ENCODE measurements around the gene MYH14.

DNA sequence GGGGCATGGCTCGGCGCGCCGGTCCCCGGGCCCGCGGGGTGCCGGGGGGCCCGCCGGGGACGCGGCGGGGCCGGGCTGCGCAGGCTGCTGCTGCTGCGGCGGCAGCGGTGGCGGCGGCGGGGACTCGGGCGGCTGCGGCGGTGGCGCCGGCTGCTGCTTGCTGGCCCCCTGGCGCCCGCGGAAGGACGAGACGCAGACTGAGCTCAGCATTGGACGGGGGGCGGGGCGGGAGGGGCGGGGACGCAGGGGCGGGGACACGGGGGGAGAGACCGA, 125.4 kb downstream of the MYH14 start:
- no peak for TF ChIP-seq RCOR1 (IDR thresholded peaks at IDR 0.05; ENCODE audit: insufficient replicate concordance, low read length)
- TF ChIP-seq, protein P1, sequence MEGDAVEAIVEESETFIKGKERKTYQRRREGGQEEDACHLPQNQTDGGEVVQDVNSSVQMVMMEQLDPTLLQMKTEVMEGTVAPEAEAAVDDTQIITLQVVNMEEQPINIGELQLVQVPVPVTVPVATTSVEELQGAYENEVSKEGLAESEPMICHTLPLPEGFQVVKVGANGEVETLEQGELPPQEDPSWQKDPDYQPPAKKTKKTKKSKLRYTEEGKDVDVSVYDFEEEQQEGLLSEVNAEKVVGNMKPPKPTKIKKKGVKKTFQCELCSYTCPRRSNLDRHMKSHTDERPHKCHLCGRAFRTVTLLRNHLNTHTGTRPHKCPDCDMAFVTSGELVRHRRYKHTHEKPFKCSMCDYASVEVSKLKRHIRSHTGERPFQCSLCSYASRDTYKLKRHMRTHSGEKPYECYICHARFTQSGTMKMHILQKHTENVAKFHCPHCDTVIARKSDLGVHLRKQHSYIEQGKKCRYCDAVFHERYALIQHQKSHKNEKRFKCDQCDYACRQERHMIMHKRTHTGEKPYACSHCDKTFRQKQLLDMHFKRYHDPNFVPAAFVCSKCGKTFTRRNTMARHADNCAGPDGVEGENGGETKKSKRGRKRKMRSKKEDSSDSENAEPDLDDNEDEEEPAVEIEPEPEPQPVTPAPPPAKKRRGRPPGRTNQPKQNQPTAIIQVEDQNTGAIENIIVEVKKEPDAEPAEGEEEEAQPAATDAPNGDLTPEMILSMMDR (conservative IDR thresholded peaks at IDR 0.05; ENCODE audit: low read depth, low read length) = no peak
- no peak for TF ChIP-seq MAZ (IDR thresholded peaks at IDR 0.05; ENCODE audit: borderline replicate concordance, low read depth, low read length)
- TF ChIP-seq CEBPB (IDR thresholded peaks at IDR 0.05; ENCODE audit: low read depth, low read length) = no peak
- no peak for TF ChIP-seq POLR2A (IDR thresholded peaks at IDR 0.05; ENCODE audit: low read depth, low read length)
- TF ChIP-seq MXI1 (IDR thresholded peaks at IDR 0.05; ENCODE audit: borderline replicate concordance, low read depth, low read length) = no peak

Measured in IMR-90 (cell line).